ENCODE measurements around the gene SRGAP1. TPM values are rescaled to one million over a fixed set of nuclear protein-coding genes. Genes with fewer than 3 reads are reported as not detected.
"Not testable (repeated sequence)": the region's sequence is repeated elsewhere in the genome, so short reads cannot be mapped to it uniquely, and the experiment has no call there.

The SRGAP1 gene
- total and polyA plus RNA-seq, 2 of the 13 experiments (the other 11 are each of a cell fraction or from before 2014, with no cell fraction given) = 1.6 to 3.4 TPM

DNA sequence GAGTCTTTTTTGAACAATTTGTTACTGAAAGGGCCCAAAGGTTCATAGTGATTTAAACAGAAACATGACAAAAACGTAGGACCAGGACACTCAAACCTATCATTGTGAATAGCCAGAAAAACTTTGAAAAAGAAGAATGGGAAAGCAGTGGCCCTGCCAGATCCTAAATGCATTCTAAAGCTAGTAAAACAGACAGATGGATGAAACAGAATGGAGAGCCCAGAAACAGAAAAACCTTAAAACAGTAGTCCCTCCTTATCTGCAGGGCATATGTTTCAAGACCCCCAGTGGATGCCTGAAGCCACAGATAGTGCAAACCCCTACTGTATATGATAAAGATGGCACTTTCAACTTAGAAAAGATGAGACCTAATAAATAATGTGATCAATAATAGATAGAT is 283.9 kb downstream of the SRGAP1 start:
- FAIRE-seq = no peak
- no peaks in the 10 kb centered on the region for H3K27me3 ChIP-seq (ENCODE audit: control insufficient read depth in 1 of 2, insufficient read depth in 2 of 2, low read length in 2 of 2)
- peaks cover 3 to 10% of the 10 kb centered on the region in 2 experiments; a peak in 3 of 5 replicates for H3K36me3 ChIP-seq (replicated peaks in 1 of 2; ENCODE audit: control insufficient read depth in 1 of 2, insufficient read depth in 2 of 2, low read length in 2 of 2)

DNA sequence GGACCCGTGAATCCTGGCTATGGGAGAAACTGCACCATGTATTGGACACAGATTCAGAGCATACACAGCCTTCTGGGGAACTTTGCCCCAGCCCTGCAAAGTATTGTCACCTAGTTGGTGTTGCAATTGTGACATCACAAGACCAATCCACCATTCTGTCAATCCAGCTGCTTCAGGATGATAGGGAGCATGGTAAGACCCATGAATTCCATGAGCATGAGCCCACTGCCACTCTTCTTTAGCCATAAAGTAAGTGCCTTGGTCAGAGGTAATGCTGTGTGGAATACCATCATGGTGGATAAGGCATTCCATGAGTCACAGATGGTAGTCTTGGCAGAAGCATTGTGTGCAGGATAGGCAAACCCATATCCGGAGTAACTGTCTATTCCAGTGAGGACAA is 286.0 kb downstream of the SRGAP1 start:
- BruUV-seq (replicated peaks); H3K79me2 ChIP-seq (ENCODE audit: insufficient read depth, low read length); H4K20me1 ChIP-seq (ENCODE audit: insufficient read depth, low read length); POLR2A ChIA-PET; H2AFZ ChIP-seq (ENCODE audit: low read length); H3K4me2 ChIP-seq (ENCODE audit: low read depth, low read length); DNase-seq (ENCODE audit: low spot score); H3K9ac ChIP-seq (ENCODE audit: insufficient read depth, low read depth, low read length); FAIRE-seq; CTCF ChIA-PET (ENCODE audit: low intra/inter-chr PET ratio, low total read pairs); H3K27me3 ChIP-seq (ENCODE audit: control insufficient read depth in 1 of 2, insufficient read depth in 2 of 2, low read length in 2 of 2); in situ Hi-C loops (cut with HindIII; ENCODE audit: extremely low pct_ligation_motif_present, low pct_unique_long_range_greater_than_20kb); H3K27ac ChIP-seq (ENCODE audit: extremely low read length, insufficient read depth, low read length); H3K4me1 ChIP-seq (ENCODE audit: insufficient read depth, low read length); H3K4me3 ChIP-seq (replicated peaks in 1 of 3; ENCODE audit: insufficient read depth in 1 of 3, low read depth in 2 of 3, low read length in 3 of 3); H3K9me3 ChIP-seq (ENCODE audit: low read length); H3K36me3 ChIP-seq (replicated peaks in 1 of 2; ENCODE audit: control insufficient read depth in 1 of 2, insufficient read depth in 2 of 2, low read length in 2 of 2); intact Hi-C loops (cut with micrococcal nuclease; ENCODE audit: unreplicated experiment); ATAC-seq; TF ChIP-seq CREB1 (CRISPR knock-in tag; IDR thresholded peaks at IDR 0.05): not testable (repeated sequence)
- WGBS (ENCODE audit: low lambda C conversion rate) = 82% methylated on average over 1 of the region's 2 CpGs
- TF ChIP-seq CREB1 (IDR thresholded peaks at IDR 0.05) = 0 out of 2 replicates have a peak, but pooled peaks have one; percentile 17

More for the DNA sequence above, 283.9 kb downstream of the SRGAP1 start:
- no peak overlapping the region for H3K4me3 ChIP-seq (replicated peaks in 1 of 3; ENCODE audit: insufficient read depth in 1 of 3, low read depth in 2 of 3, low read length in 3 of 3)
- H2AFZ ChIP-seq (ENCODE audit: low read length) = no peak overlapping the region
- no TSS peak for BruUV-seq (replicated peaks)
- WGBS (ENCODE audit: low lambda C conversion rate) = 83% methylated on average over 1 of the region's 1 CpG
- intact Hi-C loops (cut with micrococcal nuclease; ENCODE audit: unreplicated experiment) = no loop called here
- no peak for ATAC-seq
- peaks cover 6% of the 10 kb centered on the region; the same call in 1 of the 2 replicates for H3K4me1 ChIP-seq (ENCODE audit: insufficient read depth, low read length)
- no peaks in the 10 kb centered on the region for H4K20me1 ChIP-seq (ENCODE audit: insufficient read depth, low read length)
- no peak for DNase-seq (ENCODE audit: low spot score)
- H3K27ac ChIP-seq (ENCODE audit: extremely low read length, insufficient read depth, low read length) = no peak overlapping the region
- ChIA-PET POLR2A (no interaction called here), CTCF (ENCODE audit: low intra/inter-chr PET ratio, low total read pairs) (no interaction called here)
- in situ Hi-C loops (cut with HindIII; ENCODE audit: extremely low pct_ligation_motif_present, low pct_unique_long_range_greater_than_20kb) = no loop called here
- no peaks in the 10 kb centered on the region for H3K79me2 ChIP-seq (ENCODE audit: insufficient read depth, low read length)
- no peak overlapping the region for H3K4me2 ChIP-seq (ENCODE audit: low read depth, low read length)
- TF ChIP-seq ZNF816 (CRISPR knock-in tag; IDR thresholded peaks at IDR 0.05; ENCODE audit: borderline replicate concordance) = no peak
- TF ChIP-seq ZNF550 (CRISPR knock-in tag; IDR thresholded peaks at IDR 0.05; ENCODE audit: borderline replicate concordance) = no peak
- TF ChIP-seq RBM39 (IDR thresholded peaks at IDR 0.05; ENCODE audit: low read depth, low read length, poor library complexity, severe bottlenecking) = no peak
- TF ChIP-seq SP140L (CRISPR knock-in tag; IDR thresholded peaks at IDR 0.05; ENCODE audit: borderline replicate concordance) = no peak
- no peak for TF ChIP-seq ZNF101 (CRISPR knock-in tag; IDR thresholded peaks at IDR 0.05; ENCODE audit: borderline replicate concordance, low read depth)
- no peak for TF ChIP-seq PBX2 (CRISPR knock-in tag; IDR thresholded peaks at IDR 0.05)
- TF ChIP-seq ZNF792 (CRISPR knock-in tag; IDR thresholded peaks at IDR 0.05) = no peak
- H3K9ac ChIP-seq (ENCODE audit: insufficient read depth, low read depth, low read length) = no peak overlapping the region
- no peaks in the 10 kb centered on the region for H3K9me3 ChIP-seq (ENCODE audit: low read length)

DNA sequence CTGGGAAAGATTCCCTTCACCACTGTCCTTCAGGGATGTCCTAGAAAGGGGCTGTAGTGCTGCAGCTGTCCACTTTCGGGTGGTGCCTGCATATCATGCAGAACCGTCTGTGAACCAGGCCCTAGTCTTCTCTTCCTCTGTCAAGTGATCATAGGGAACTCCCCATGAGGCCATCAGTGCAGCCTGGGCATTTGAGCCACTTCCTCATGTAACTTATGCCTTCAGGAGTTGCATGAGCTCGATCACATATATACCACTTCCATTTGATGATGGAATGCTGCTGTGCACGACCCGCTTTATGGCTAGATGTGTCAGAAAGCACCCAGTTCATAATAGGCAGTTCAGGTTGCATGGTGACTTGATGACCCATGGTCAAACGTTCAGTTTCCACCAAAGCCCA is 287.0 kb downstream of the SRGAP1 start:
- H3K27ac ChIP-seq (ENCODE audit: extremely low read length, insufficient read depth, low read length); CTCF ChIA-PET (ENCODE audit: low intra/inter-chr PET ratio, low total read pairs); H3K9ac ChIP-seq (ENCODE audit: insufficient read depth, low read depth, low read length); H4K20me1 ChIP-seq (ENCODE audit: insufficient read depth, low read length); H3K9me3 ChIP-seq (ENCODE audit: low read length); H3K4me2 ChIP-seq (ENCODE audit: low read depth, low read length); in situ Hi-C loops (cut with HindIII; ENCODE audit: extremely low pct_ligation_motif_present, low pct_unique_long_range_greater_than_20kb); H2AFZ ChIP-seq (ENCODE audit: low read length); FAIRE-seq; H3K4me3 ChIP-seq (replicated peaks in 1 of 3; ENCODE audit: insufficient read depth in 1 of 3, low read depth in 2 of 3, low read length in 3 of 3); intact Hi-C loops (cut with micrococcal nuclease; ENCODE audit: unreplicated experiment); H3K27me3 ChIP-seq (ENCODE audit: control insufficient read depth in 1 of 2, insufficient read depth in 2 of 2, low read length in 2 of 2); DNase-seq (ENCODE audit: low spot score); H3K36me3 ChIP-seq (replicated peaks in 1 of 2; ENCODE audit: control insufficient read depth in 1 of 2, insufficient read depth in 2 of 2, low read length in 2 of 2); H3K4me1 ChIP-seq (ENCODE audit: insufficient read depth, low read length); H3K79me2 ChIP-seq (ENCODE audit: insufficient read depth, low read length); BruUV-seq (replicated peaks); ATAC-seq; POLR2A ChIA-PET: not testable (repeated sequence)
- WGBS (ENCODE audit: low lambda C conversion rate) = 92% methylated on average over 4 of the region's 6 CpGs
